PFSK-1 (cell line): Measurements from ENCODE around the gene IGDCC3.

ENCODE experiments used
- FOXP2 ChIP-seq: optimal IDR thresholded peaks from 2 replicates; pipeline ENCODE3; 2011; ENCODE audit warnings: borderline replicate concordance, control low read depth, inconsistent platforms; ENCODE audit not compliant: insufficient read depth; ENCODE audit errors: extremely low read length, extremely low read depth
- POLR2AphosphoS5 ChIP-seq: IDR thresholded peaks from 2 replicates; pipeline ENCODE4 v1.6.1; 2012; ENCODE audit warnings: low read depth, mild to moderate bottlenecking, control low read depth, low read length, moderate library complexity
- REST ChIP-seq, 2 experiments: IDR thresholded peaks; 2 replicates each; pipeline versions ENCODE4 v1.6.1 to v1.8.0; 2011 to 2012; ENCODE audit warnings: low read depth in 2 of 2, low read length in 2 of 2, control low read depth in 1 of 2, inconsistent platforms in 1 of 2, mild to moderate bottlenecking in 1 of 2, moderate library complexity in 1 of 2; ENCODE audit not compliant: insufficient read depth in 1 of 2
- SIN3A ChIP-seq: IDR thresholded peaks from 2 replicates; pipeline ENCODE4 v1.6.1; 2012; ENCODE audit warnings: mild to moderate bottlenecking, low read length, moderate library complexity, borderline replicate concordance; ENCODE audit not compliant: insufficient read depth
- TAF1 ChIP-seq: IDR thresholded peaks from 2 replicates; pipeline ENCODE4 v1.6.1; 2012; ENCODE audit warnings: low read length, control low read depth, borderline replicate concordance; ENCODE audit not compliant: insufficient read depth

The IGDCC3 gene

GRCh38 chr15:65377105-65377975 is 462 bp downstream of the IGDCC3 start:
- TF ChIP-seq POLR2AphosphoS5 (no peak), SIN3A (no peak), TAF1 (no peak), FOXP2 (no peak), REST (IDR thresholded peaks at IDR 0.05; ENCODE audit: insufficient read depth in 1 of 2, low read depth in 2 of 2, low read length in 2 of 2) (no peak)

GRCh38 chr15:65376767-65377104 is 1.1 kb downstream of the IGDCC3 start:
- TF ChIP-seq FOXP2 (no peak), REST (IDR thresholded peaks at IDR 0.05; ENCODE audit: insufficient read depth in 1 of 2, low read depth in 2 of 2, low read length in 2 of 2) (no peak), SIN3A (no peak), POLR2AphosphoS5 (no peak), TAF1 (no peak)

- TF ChIP-seq POLR2AphosphoS5: no peak
- no peak for TF ChIP-seq FOXP2
- no peak for TF ChIP-seq SIN3A
- TF ChIP-seq REST (IDR thresholded peaks at IDR 0.05; ENCODE audit: insufficient read depth in 1 of 2, low read depth in 2 of 2, low read length in 2 of 2): no peak
- TF ChIP-seq TAF1: no peak
Measured at GRCh38 chr15:65375871-65376607, 1.8 kb downstream of the IGDCC3 start.

- no peak for TF ChIP-seq POLR2AphosphoS5
- no peak for TF ChIP-seq REST (IDR thresholded peaks at IDR 0.05; ENCODE audit: insufficient read depth in 1 of 2, low read depth in 2 of 2, low read length in 2 of 2)
- TF ChIP-seq FOXP2: no peak
- TF ChIP-seq SIN3A: no peak
- no peak for TF ChIP-seq TAF1
Measured at GRCh38 chr15:65374821-65375401, 2.9 kb downstream of the IGDCC3 start.
